HepG2 (cell line): ENCODE data around the gene HEYL. TPM values are rescaled to one million over a fixed set of nuclear protein-coding genes. Genes with fewer than 3 reads are reported as not detected.

Experiments used
- ATAC-seq: fragments of 200-7000 bp; cut with Tn5 transposase; 3 replicates; pipeline ENCODE4 v1.9.1; 2020; ENCODE audit warnings: mild to moderate bottlenecking, moderate library complexity
- BruUV-seq: library from RNA; stranded (reverse); fragments of 400-500 nt; replicated peaks from 2 replicates; lab custom pipeline; 2021; lab: Mats Ljungman, UMichigan
- CTCF ChIA-PET: fragments of 300-600 bp; formaldehyde crosslinking; extraction: SDS; loops from one replicate; lab custom pipeline; 2021; ENCODE audit warnings: low total read pairs, inconsistent platforms, low intra/inter-chr PET ratio; lab: Yijun Ruan, JAX
- POLR2A ChIA-PET: fragments of 350-600 bp; sonication (Branson Sonifier 250); formaldehyde crosslinking; loops from one replicate; lab custom pipeline; 2020; ENCODE audit warnings: antibody characterized with exemption, inconsistent platforms; lab: Yijun Ruan, JAX
- DNase-seq: peaks from one replicate; pipeline ENCODE4 v3.0.0-alpha.2; 2015; ENCODE audit warnings: low spot score
- FAIRE-seq: peaks from 3 replicates; lab custom pipeline; 2011; peaks lifted over from hg19 to GRCh38; lab: Jason Lieb, UNC
- H2AFZ ChIP-seq: one replicate; pipeline ENCODE4 v1.6.1; 2011; ENCODE audit warnings: low read length, inconsistent platforms
- H3K27ac ChIP-seq: fragments of 300-600 bp; 3 replicates; pipeline ENCODE4 v1.8.0; 2011; ENCODE audit warnings: mixed run types, mild to moderate bottlenecking, mixed read lengths, low read length, inconsistent platforms; ENCODE audit not compliant: insufficient read depth; ENCODE audit errors: extremely low read length
- H3K27me3 ChIP-seq, 2 experiments: fragments of 200-600 bp in 1 of 2; 2 replicates in 1 of 2; 3 replicates in 1 of 2; pipeline versions ENCODE4 v1.6.0 to v1.8.0; 2011; ENCODE audit warnings: low read length in 2 of 2, mild to moderate bottlenecking in 2 of 2, moderate library complexity in 2 of 2, inconsistent platforms in 1 of 2; ENCODE audit not compliant: insufficient read depth in 2 of 2, control insufficient read depth in 1 of 2
- H3K36me3 ChIP-seq, 2 experiments: fragments of 200-600 bp in 1 of 2; replicated peaks in 1 of 2; 2 replicates in 1 of 2; 3 replicates in 1 of 2; pipeline versions ENCODE4 v1.5.1 to v1.8.0; 2011; ENCODE audit warnings: low read length in 2 of 2, inconsistent platforms in 1 of 2; ENCODE audit not compliant: insufficient read depth in 2 of 2, control insufficient read depth in 1 of 2
- H3K4me1 ChIP-seq: 2 replicates; pipeline ENCODE4 v1.5.1; 2012; ENCODE audit warnings: low read length, inconsistent platforms; ENCODE audit not compliant: insufficient read depth
- H3K4me2 ChIP-seq: 2 replicates; pipeline ENCODE4 v1.6.0; 2011; ENCODE audit warnings: low read depth, low read length, inconsistent platforms
- H3K4me3 ChIP-seq, 3 experiments: fragments of 200-600 bp in 1 of 3; sonication (generic), shearing (Covaris generic) in 1 of 3; replicated peaks in 1 of 3; 2 replicates each; pipeline ENCODE4 v1.5.1; 2011 to 2016; ENCODE audit warnings: low read length in 3 of 3, inconsistent platforms in 2 of 3, low read depth in 2 of 3, mild to moderate bottlenecking in 2 of 3, control low read depth in 1 of 3, mixed read lengths in 1 of 3; ENCODE audit not compliant: insufficient read depth in 1 of 3
- H3K79me2 ChIP-seq: one replicate; pipeline ENCODE4 v1.6.1; 2011; ENCODE audit warnings: low read length, inconsistent platforms; ENCODE audit not compliant: insufficient read depth
- H3K9ac ChIP-seq: 2 replicates; pipeline ENCODE4 v1.6.0; 2011; ENCODE audit warnings: mild to moderate bottlenecking, low read depth, low read length, inconsistent platforms; ENCODE audit not compliant: insufficient read depth
- H3K9me3 ChIP-seq: 2 replicates; pipeline ENCODE4 v1.5.1; 2012; ENCODE audit warnings: mild to moderate bottlenecking, low read length
- H4K20me1 ChIP-seq: 2 replicates; pipeline ENCODE4 v1.6.0; 2011; ENCODE audit warnings: inconsistent platforms, mild to moderate bottlenecking, low read length, moderate library complexity; ENCODE audit not compliant: insufficient read depth
- CEBPB ChIP-seq: IDR thresholded peaks from 2 replicates; pipeline ENCODE4 v1.6.1; 2011; ENCODE audit warnings: low read depth, low read length, improper control_type of control experiment, borderline replicate concordance
- KMT2B ChIP-seq: IDR thresholded peaks from 2 replicates; pipeline ENCODE4 v1.6.1; 2016; ENCODE audit warnings: missing genetic modification reagents, missing compliant biosample characterization
- MAFF ChIP-seq: IDR thresholded peaks from 2 replicates; pipeline ENCODE4 v1.6.1; 2011; ENCODE audit warnings: low read depth, low read length, improper control_type of control experiment
- MAFK ChIP-seq, 2 experiments: IDR thresholded peaks in 1 of 2; conservative IDR thresholded peaks in 1 of 2; 2 replicates each; pipeline ENCODE4 v1.6.1; 2011; ENCODE audit warnings: improper control_type of control experiment in 2 of 2, low read length in 2 of 2
- MXI1 ChIP-seq: IDR thresholded peaks from 3 replicates; pipeline ENCODE4 v1.6.1; 2012; ENCODE audit warnings: low read depth, low read length, inconsistent platforms, borderline replicate concordance
- SRSF4 ChIP-seq: fragments of 200-400 bp; formaldehyde crosslinking; IDR thresholded peaks from one replicate; pipeline ENCODE4 v1.6.1; 2018; ENCODE audit warnings: mild to moderate bottlenecking, low read depth, low read length, moderate library complexity; ENCODE audit not compliant: poor library complexity, severe bottlenecking
- ZBTB20 ChIP-seq: sonication (generic); formaldehyde crosslinking; IDR thresholded peaks from 2 replicates; pipeline ENCODE4 v1.8.1; 2023; ENCODE audit warnings: missing genetic modification reagents, low read depth, mild to moderate bottlenecking, borderline replicate concordance
- WGBS: methylation state at CpG from one replicate; pipeline ENCODE4 v1.1.6; 2017; ENCODE audit warnings: low lambda C conversion rate; 5-methylcytosine and 5-hydroxymethylcytosine counted together
- in situ Hi-C: cut with HindIII; loops from 2 replicates; pipeline ENCODE4 v1.10.0; 2017; ENCODE audit warnings: low pct_unique_long_range_greater_than_20kb; ENCODE audit not compliant: extremely low pct_ligation_motif_present
- intact Hi-C: fragments of 100-400 bp; cut with micrococcal nuclease; formaldehyde crosslinking; loops from one replicate; pipeline ENCODE4 v1.10.0; 2022; ENCODE audit not compliant: unreplicated experiment
- polyA plus RNA-seq, 8 experiments: library from polyadenylated mRNA; depleted of rRNA in 3 of 8; stranded (reverse) in 7 of 8; unstranded in 1 of 8; fragments of >200 nt; fragmentation: Illumina TruSeq in 4 of 8; extraction: Trizol in 4 of 8; gene quantifications; 2 replicates each; pipeline versions ENCODE4 v1.2.1 to v1.2.3, GENCODE V29; 2011 to 2016; ENCODE audit warnings: low read depth in 4 of 8, missing spikeins in 1 of 8, mixed read lengths in 1 of 8; ENCODE audit not compliant: insufficient read depth in 1 of 8
- total RNA-seq, 5 experiments: library from RNA; depleted of rRNA; stranded (reverse); fragments of >200 nt; fragmentation: Illumina TruSeq; extraction: Trizol; gene quantifications; 2 replicates each; pipeline ENCODE4 v1.2.3, GENCODE V29; 2016; ENCODE audit warnings: low read depth in 1 of 5

Gene HEYL
- total and polyA plus RNA-seq, 2 of the 13 experiments (the other 11 are each of a cell fraction or from before 2014, with no cell fraction given): 0.03 to 0.04 TPM

GRCh38 chr1:39640861-39641260 is 1.4 kb upstream of the HEYL start:
- H3K79me2 ChIP-seq: no peaks in the 10 kb centered on the region
- no peaks in the 10 kb centered on the region for H3K36me3 ChIP-seq
- ChIA-PET CTCF (no interaction called here), POLR2A (no interaction called here)
- ATAC-seq (no peak), FAIRE-seq (no peak), DNase-seq (no peak)
- intact Hi-C loops (no loop called here), in situ Hi-C loops (no loop called here)
- H2AFZ ChIP-seq: no peak overlapping the region
- H3K27me3 ChIP-seq: peaks cover 0 to 21% of the 10 kb centered on the region in 2 experiments; a peak in 4 of 5 replicates
- no peaks in the 10 kb centered on the region for H3K9me3 ChIP-seq
- H3K4me1 ChIP-seq: no peaks in the 10 kb centered on the region
- BruUV-seq: no TSS peak
- no peak overlapping the region for H3K27ac ChIP-seq
- H4K20me1 ChIP-seq: no peaks in the 10 kb centered on the region
- no peak overlapping the region for H3K4me2 ChIP-seq
- WGBS: 37% methylated on average over 8 of the region's 8 CpGs
- no peak overlapping the region for H3K4me3 ChIP-seq
- H3K9ac ChIP-seq: no peak overlapping the region
- TF ChIP-seq SRSF4: no peak
- TF ChIP-seq CEBPB: peak; percentile 31; the same call in 1 of the 2 replicates
- TF ChIP-seq ZBTB20 (CRISPR knock-in tag): no peak

DNA sequence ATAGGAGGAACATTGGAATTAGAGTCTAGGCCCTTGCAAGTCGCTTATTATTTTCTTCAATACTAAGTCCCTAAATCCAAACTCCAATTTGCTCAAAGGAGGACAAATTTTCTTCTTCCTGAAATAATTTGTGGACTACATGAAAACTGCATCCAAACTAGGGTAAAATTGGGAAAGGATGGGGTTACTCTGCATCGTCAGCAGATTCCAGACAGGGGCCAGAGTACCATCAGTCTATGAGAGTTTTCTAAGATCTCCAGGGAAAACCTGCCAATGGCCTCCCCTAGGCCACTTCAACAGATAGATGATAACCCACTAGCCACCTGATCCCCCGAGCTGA is 508 bp downstream of the HEYL start:
- no peak for FAIRE-seq
- no peak for DNase-seq
- Histone ChIP-seq H3K79me2 (no peaks in the 10 kb centered on the region), H3K4me2 (no peak overlapping the region; the same call in 1 of the 2 replicates), H3K36me3 (no peaks in the 10 kb centered on the region), H2AFZ (no peak overlapping the region), H4K20me1 (no peaks in the 10 kb centered on the region), H3K27me3 (peaks cover 1 to 37% of the 10 kb centered on the region in 2 experiments; a peak in 4 of 5 replicates), H3K4me1 (no peaks in the 10 kb centered on the region), H3K9ac (no peak overlapping the region), H3K27ac (no peak overlapping the region), H3K4me3 (no peak overlapping the region), H3K9me3 (no peaks in the 10 kb centered on the region)
- WGBS: 72% methylated on average over 3 of the region's 3 CpGs
- TF ChIP-seq KMT2B (CRISPR knock-in tag): no peak
- peak in 1 of 2 experiments; percentile 81; a peak in 3 of 4 replicates for TF ChIP-seq MAFK (conservative IDR thresholded peaks at IDR 0.05 in 1 of 2, IDR thresholded peaks at IDR 0.05 in 1 of 2; ENCODE audit: low read length in 2 of 2)
- TF ChIP-seq MXI1: no peak
- peak; percentile 44 for TF ChIP-seq MAFF
- in situ Hi-C loops: no loop called here
- intact Hi-C loops: no loop called here
- CTCF ChIA-PET: interaction anchor here (0.7 kb wide), 1 partner anchor 15 kb away, joined by 3 read pairs; no protein-coding TSS in a partner anchor
- POLR2A ChIA-PET: no interaction called here
- ATAC-seq: no peak
- BruUV-seq: no TSS peak
